Skeletal muscle satellite cell (primary cell): ENCODE data around the gene PAQR6.

ENCODE experiments used
- H3K27me3 ChIP-seq: 2 replicates; pipeline ENCODE4 v1.7.0; 2013; ENCODE audit warnings: low read length; ENCODE audit not compliant: control insufficient read depth, insufficient read depth
- H3K36me3 ChIP-seq: 2 replicates; pipeline ENCODE4 v1.7.0; 2013; ENCODE audit warnings: mild to moderate bottlenecking, control low read depth, low read length; ENCODE audit not compliant: insufficient read depth
- H3K4me1 ChIP-seq: 2 replicates; pipeline ENCODE4 v1.7.0; 2013; ENCODE audit warnings: low read length; ENCODE audit not compliant: control insufficient read depth, insufficient read depth
- H3K4me2 ChIP-seq: 2 replicates; pipeline ENCODE4 v1.7.0; 2013; ENCODE audit warnings: mild to moderate bottlenecking, low read length
- H3K4me3 ChIP-seq: 2 replicates; pipeline ENCODE4 v1.7.0; 2013; ENCODE audit warnings: low read length
- H3K9ac ChIP-seq: 2 replicates; pipeline ENCODE4 v1.7.0; 2013; ENCODE audit warnings: mild to moderate bottlenecking, low read depth, low read length, moderate library complexity
- H3K9me3 ChIP-seq: replicated peaks from 2 replicates; pipeline ENCODE4 v1.7.0; 2013; ENCODE audit warnings: mild to moderate bottlenecking, control low read depth, low read length

The PAQR6 gene

GRCh38 chr1:156260896-156261295 lies 13.0 kb upstream of the PAQR6 start:
- no peak overlapping the region for H3K4me2 ChIP-seq
- H3K4me1 ChIP-seq: peaks cover 15% of the 10 kb centered on the region
- no peaks in the 10 kb centered on the region for H3K27me3 ChIP-seq
- H3K36me3 ChIP-seq: peaks cover 75% of the 10 kb centered on the region
- H3K9me3 ChIP-seq: no peaks in the 10 kb centered on the region
- no peak overlapping the region for H3K9ac ChIP-seq
- no peak overlapping the region for H3K4me3 ChIP-seq

- Histone ChIP-seq H3K9me3 (no peaks in the 10 kb centered on the region), H3K36me3 (peaks cover 69% of the 10 kb centered on the region), H3K9ac (no peak overlapping the region), H3K4me2 (no peak overlapping the region), H3K4me1 (peaks cover 15% of the 10 kb centered on the region), H3K27me3 (no peaks in the 10 kb centered on the region), H3K4me3 (no peak overlapping the region)
Observed at GRCh38 chr1:156259805-156260204, 11.9 kb upstream of the PAQR6 start.

- H3K36me3 ChIP-seq: peaks cover 69% of the 10 kb centered on the region
- H3K9me3 ChIP-seq: no peaks in the 10 kb centered on the region
- no peak overlapping the region for H3K4me2 ChIP-seq
- H3K4me1 ChIP-seq: peaks cover 15% of the 10 kb centered on the region
- no peak overlapping the region for H3K9ac ChIP-seq
- H3K27me3 ChIP-seq: no peaks in the 10 kb centered on the region
- no peak overlapping the region for H3K4me3 ChIP-seq
Observed at GRCh38 chr1:156258859-156259258, 11.0 kb upstream of the PAQR6 start.

- Histone ChIP-seq H3K4me1 (peaks cover 4% of the 10 kb centered on the region), H3K9me3 (no peaks in the 10 kb centered on the region), H3K4me2 (no peak overlapping the region), H3K4me3 (no peak overlapping the region), H3K9ac (no peak overlapping the region), H3K27me3 (no peaks in the 10 kb centered on the region), H3K36me3 (peaks cover 72% of the 10 kb centered on the region)
Observed at GRCh38 chr1:156257711-156258110, 9.9 kb upstream of the PAQR6 start.

- peaks cover 83% of the 10 kb centered on the region for H3K36me3 ChIP-seq
- H3K27me3 ChIP-seq: no peaks in the 10 kb centered on the region
- no peak overlapping the region for H3K4me2 ChIP-seq
- H3K9me3 ChIP-seq: no peaks in the 10 kb centered on the region
- no peak overlapping the region for H3K4me3 ChIP-seq
- H3K9ac ChIP-seq: no peak overlapping the region
- H3K4me1 ChIP-seq: no peaks in the 10 kb centered on the region
Observed at GRCh38 chr1:156253634-156254033, 5.8 kb upstream of the PAQR6 start.

GRCh38 chr1:156251527-156251926 lies 3.7 kb upstream of the PAQR6 start:
- Histone ChIP-seq H3K36me3 (peaks cover 65% of the 10 kb centered on the region), H3K9ac (no peak overlapping the region), H3K4me1 (peaks cover 3% of the 10 kb centered on the region), H3K4me3 (no peak overlapping the region), H3K4me2 (no peak overlapping the region), H3K27me3 (peaks cover 3% of the 10 kb centered on the region), H3K9me3 (no peaks in the 10 kb centered on the region)

- H3K36me3 ChIP-seq: peaks cover 56% of the 10 kb centered on the region
- H3K9ac ChIP-seq: no peak overlapping the region
- H3K4me3 ChIP-seq: no peak overlapping the region
Observed at GRCh38 chr1:156249593-156249992, 1.7 kb upstream of the PAQR6 start.

GRCh38 chr1:156248323-156248683 lies 447 bp upstream of the PAQR6 start:
- Histone ChIP-seq H3K9me3 (no peaks in the 10 kb centered on the region), H3K9ac (no peak overlapping the region), H3K36me3 (peaks cover 46% of the 10 kb centered on the region), H3K4me1 (peaks cover 10% of the 10 kb centered on the region), H3K4me2 (no peak overlapping the region), H3K27me3 (peaks cover 18% of the 10 kb centered on the region), H3K4me3 (no peak overlapping the region)

More at GRCh38 chr1:156249593-156249992, 1.7 kb upstream of the PAQR6 start:
- H3K4me1 ChIP-seq: peaks cover 10% of the 10 kb centered on the region
- no peak overlapping the region for H3K4me2 ChIP-seq
- H3K9me3 ChIP-seq: no peaks in the 10 kb centered on the region
- peaks cover 18% of the 10 kb centered on the region for H3K27me3 ChIP-seq

GRCh38 chr1:156246781-156247459 lies 936 bp downstream of the PAQR6 start:
- H3K27me3 ChIP-seq: peaks cover 18% of the 10 kb centered on the region
- peaks cover 14% of the 10 kb centered on the region for H3K4me1 ChIP-seq
- H3K4me3 ChIP-seq: no peak overlapping the region
- H3K9me3 ChIP-seq: no peaks in the 10 kb centered on the region
- H3K4me2 ChIP-seq: no peak overlapping the region
- peaks cover 32% of the 10 kb centered on the region for H3K36me3 ChIP-seq
- no peak overlapping the region for H3K9ac ChIP-seq

- Histone ChIP-seq H3K36me3 (peaks cover 26% of the 10 kb centered on the region), H3K27me3 (peaks cover 18% of the 10 kb centered on the region), H3K4me3 (no peak overlapping the region), H3K4me1 (peaks cover 20% of the 10 kb centered on the region), H3K9me3 (no peaks in the 10 kb centered on the region), H3K9ac (no peak overlapping the region), H3K4me2 (peak overlapping the region; percentile 72)
Observed at GRCh38 chr1:156246241-156246780, 1.5 kb downstream of the PAQR6 start.

GRCh38 chr1:156245451-156246232 lies 2.2 kb downstream of the PAQR6 start:
- Histone ChIP-seq H3K27me3 (peaks cover 18% of the 10 kb centered on the region), H3K4me3 (no peak overlapping the region), H3K9me3 (no peaks in the 10 kb centered on the region), H3K36me3 (peaks cover 19% of the 10 kb centered on the region), H3K4me2 (peak overlapping the region; percentile 72), H3K4me1 (peaks cover 27% of the 10 kb centered on the region), H3K9ac (no peak overlapping the region)
